NCI-H2196 treated with DMSO at 0.1 percent for 48 hours (cell line): Measurements from ENCODE around the gene PFKP.
"Not testable (repeated sequence)": the region's sequence is repeated elsewhere in the genome, so short reads cannot be mapped to it uniquely, and the experiment has no call there.

Source experiments
- DNase-seq: peaks from one replicate; lab custom pipeline; 2025; ENCODE audit not compliant: unreplicated experiment; lab: John Stamatoyannopoulos, UW

The PFKP gene

GRCh38 chr10:3150366-3150765 is 83.0 kb downstream of the PFKP start:
- no peak for DNase-seq

GRCh38 chr10:3150961-3151360 is 83.6 kb downstream of the PFKP start:
- no peak for DNase-seq

- no peak for DNase-seq
Observed at GRCh38 chr10:3151889-3152565, 84.7 kb downstream of the PFKP start.

GRCh38 chr10:3152566-3152935 is 85.2 kb downstream of the PFKP start:
- DNase-seq: no peak

GRCh38 chr10:3154666-3155065 is 87.3 kb downstream of the PFKP start:
- no peak for DNase-seq

- DNase-seq: no peak
Observed at GRCh38 chr10:3159152-3159551, 91.8 kb downstream of the PFKP start.

GRCh38 chr10:3162533-3162932 is 95.2 kb downstream of the PFKP start:
- DNase-seq: no peak

- no peak for DNase-seq
Observed at GRCh38 chr10:3163879-3164278, 96.5 kb downstream of the PFKP start.

GRCh38 chr10:3165196-3165595 is 97.8 kb downstream of the PFKP start:
- no peak for DNase-seq

- no peak for DNase-seq
Observed at GRCh38 chr10:3166496-3167290, 99.3 kb downstream of the PFKP start.

GRCh38 chr10:3167611-3168330 is 100.4 kb downstream of the PFKP start:
- DNase-seq: no peak

GRCh38 chr10:3169271-3169670 is 101.9 kb downstream of the PFKP start:
- no peak for DNase-seq

GRCh38 chr10:3169673-3170072 is 102.3 kb downstream of the PFKP start:
- no peak for DNase-seq

- DNase-seq: not testable (repeated sequence)
Observed at GRCh38 chr10:3171488-3171887, 104.1 kb downstream of the PFKP start.

GRCh38 chr10:3172081-3172445 is 104.7 kb downstream of the PFKP start:
- no peak for DNase-seq

GRCh38 chr10:3172446-3173170 is 105.3 kb downstream of the PFKP start, which contains the start of gene PITRM1:
Gene PITRM1 (minus strand): TSS chr10:3172782. CDS start chr10:3172772, 10 bp downstream.
- DNase-seq: peak; percentile 98

- no peak for DNase-seq
Observed at GRCh38 chr10:3173171-3173878, 106.0 kb downstream of the PFKP start.

- no peak for DNase-seq
Observed at GRCh38 chr10:3178042-3178441, 110.7 kb downstream of the PFKP start.

- DNase-seq: no peak
Observed at GRCh38 chr10:3179174-3179573, 111.8 kb downstream of the PFKP start.

- no peak for DNase-seq
Observed at GRCh38 chr10:3180355-3181025, 113.1 kb downstream of the PFKP start.
